GM18526 (cell line): Measurements from ENCODE around the gene GIGYF1.

Experiments used
- POLR2A ChIP-seq: IDR thresholded peaks from 3 replicates; pipeline ENCODE4 v1.6.1; 2011; ENCODE audit not compliant: insufficient read length; ENCODE audit errors: extremely low read depth

Gene GIGYF1

DNA sequence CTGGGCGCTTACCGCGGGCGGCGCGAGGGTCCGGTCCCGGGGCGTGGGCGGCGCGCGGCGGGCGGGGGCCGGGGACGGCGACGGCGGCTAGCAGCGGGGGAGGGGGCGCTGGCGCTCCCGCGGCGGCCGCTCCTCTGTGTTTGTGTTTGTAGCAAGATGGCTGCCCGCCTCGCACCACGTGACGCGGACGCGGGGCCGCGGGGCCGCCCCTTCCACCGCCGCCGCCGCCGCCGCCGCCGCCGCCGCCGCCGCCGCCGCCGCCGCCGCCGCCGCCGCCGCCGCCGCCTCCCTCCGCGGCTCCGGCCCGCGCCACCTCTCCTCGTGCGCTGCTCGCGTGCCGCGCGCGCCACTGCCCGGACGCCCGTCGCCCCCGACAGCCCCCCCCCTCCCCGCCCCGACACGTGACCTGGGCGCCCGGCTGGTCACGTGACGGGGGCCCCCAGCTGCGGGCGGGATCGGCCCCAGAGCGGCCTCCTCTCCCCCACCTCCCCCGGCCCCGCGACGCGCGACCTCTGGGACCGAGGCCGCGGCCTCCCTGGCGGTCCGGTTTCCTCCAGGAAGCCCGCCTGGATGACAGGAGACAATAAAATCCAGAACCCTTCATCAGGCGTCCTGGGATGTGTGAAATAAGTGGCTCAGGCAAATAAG, at the start of gene GIGYF1:
TSS of gene GIGYF1 (minus strand) at position 153 of the 648 bp plus-strand sequence. CDS start 6,012 bp downstream, outside the sequence.
- TF ChIP-seq POLR2A = peak; percentile 15

GRCh38 chr7:100739934-100740333, 45.9 kb upstream of the GIGYF1 start:
- no peak for TF ChIP-seq POLR2A

DNA sequence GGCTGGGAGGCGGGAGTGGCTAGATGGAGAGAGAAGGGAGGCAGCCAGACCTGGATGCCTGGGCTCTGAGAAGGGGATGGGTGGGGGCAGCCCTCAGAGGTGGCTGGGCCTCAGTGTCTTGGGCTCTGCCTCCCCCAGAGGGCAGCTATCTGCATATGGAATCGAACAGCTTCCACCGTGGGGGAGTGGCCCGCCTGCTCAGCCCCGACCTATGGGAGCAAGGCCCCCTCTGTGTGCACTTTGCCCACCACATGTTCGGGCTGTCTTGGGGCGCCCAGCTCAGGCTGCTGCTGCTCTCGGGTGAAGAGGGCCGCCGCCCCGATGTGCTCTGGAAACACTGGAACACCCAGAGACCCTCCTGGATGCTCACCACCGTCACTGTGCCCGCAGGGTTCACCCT, 42.6 kb upstream of the GIGYF1 start:
- no peak for TF ChIP-seq POLR2A

- no peak for TF ChIP-seq POLR2A
These were observed 41.7 kb upstream of the GIGYF1 start for GRCh38 chr7:100735730-100736129.

GRCh38 chr7:100731937-100732636, 38.0 kb upstream of the GIGYF1 start:
- no peak for TF ChIP-seq POLR2A

GRCh38 chr7:100730136-100730800, 36.2 kb upstream of the GIGYF1 start:
- no peak for TF ChIP-seq POLR2A

- no peak for TF ChIP-seq POLR2A
These were observed 34.1 kb upstream of the GIGYF1 start for GRCh38 chr7:100728196-100728595.

DNA sequence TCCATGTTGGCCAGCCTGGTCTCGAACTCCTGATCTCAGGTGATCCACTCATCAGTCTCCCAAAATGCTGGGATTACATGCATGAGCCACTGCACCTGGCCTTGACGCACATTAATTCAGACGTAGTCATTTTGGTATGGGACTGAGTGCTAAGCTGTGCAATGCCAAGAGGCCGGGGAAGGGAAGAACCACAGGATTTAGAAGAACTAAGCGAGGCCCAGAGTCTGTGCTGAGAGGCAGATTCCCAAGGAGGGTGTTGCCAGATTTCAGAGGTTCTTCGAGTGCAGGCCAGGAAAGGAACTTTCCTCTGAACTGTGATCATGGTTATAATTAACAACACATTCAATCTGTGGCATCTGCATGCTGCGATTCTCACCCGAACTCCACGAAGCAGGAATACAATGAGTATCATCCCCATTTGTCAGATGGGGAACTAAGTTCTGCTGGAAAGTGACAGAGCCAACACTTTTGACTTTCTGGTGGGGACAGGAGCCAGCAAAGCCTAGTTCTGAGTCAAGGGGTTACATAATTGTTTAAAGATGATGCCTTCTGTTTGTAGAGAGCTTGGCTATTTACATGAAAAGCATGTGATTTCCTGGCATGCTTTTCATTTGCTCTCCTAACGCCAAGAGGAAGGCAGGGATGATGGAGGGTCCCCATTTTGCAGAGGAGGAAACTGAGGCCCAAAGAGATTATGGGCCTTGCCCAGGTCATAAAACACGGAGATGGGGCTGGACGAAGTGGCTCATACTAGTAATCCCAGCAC, 33.1 kb upstream of the GIGYF1 start:
- no peak for TF ChIP-seq POLR2A

DNA sequence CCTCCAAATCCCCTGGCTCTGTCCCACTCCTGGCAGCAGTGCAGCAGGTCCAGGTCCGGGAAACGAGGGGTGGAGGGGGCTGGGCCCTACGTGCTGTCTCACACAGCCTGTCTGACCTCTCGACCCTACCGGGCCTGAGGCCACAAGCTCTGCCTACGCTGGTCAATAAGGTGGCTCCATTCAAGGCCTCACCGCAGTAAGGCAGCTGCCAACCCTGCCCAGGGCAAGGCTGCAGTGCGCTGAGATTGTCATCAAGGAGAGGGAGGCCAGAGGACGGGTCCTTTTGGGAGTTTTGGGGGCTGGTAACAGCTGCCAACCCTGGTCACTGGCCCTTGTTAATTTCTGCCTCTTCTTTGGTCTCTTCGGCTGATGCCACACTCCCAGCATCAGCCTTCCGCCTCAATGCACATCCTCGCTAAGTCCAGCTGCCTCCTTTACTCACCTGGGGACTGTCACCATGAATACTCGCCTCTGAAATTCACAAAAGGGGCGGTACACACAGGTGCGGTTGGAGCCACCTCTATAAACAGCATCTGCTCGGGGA, 29.8 kb upstream of the GIGYF1 start:
- TF ChIP-seq POLR2A = no peak

- no peak for TF ChIP-seq POLR2A
These were observed 28.6 kb upstream of the GIGYF1 start for GRCh38 chr7:100722480-100723212.

DNA sequence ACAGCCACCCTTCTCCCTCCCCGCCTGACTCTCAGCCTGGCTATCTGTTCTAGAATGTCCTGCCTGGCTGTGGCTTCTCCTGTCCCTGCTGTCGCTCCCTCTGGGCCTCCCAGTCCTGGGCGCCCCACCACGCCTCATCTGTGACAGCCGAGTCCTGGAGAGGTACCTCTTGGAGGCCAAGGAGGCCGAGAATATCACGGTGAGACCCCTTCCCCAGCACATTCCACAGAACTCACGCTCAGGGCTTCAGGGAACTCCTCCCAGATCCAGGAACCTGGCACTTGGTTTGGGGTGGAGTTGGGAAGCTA, 27.4 kb upstream of the GIGYF1 start:
- TF ChIP-seq POLR2A = no peak

DNA sequence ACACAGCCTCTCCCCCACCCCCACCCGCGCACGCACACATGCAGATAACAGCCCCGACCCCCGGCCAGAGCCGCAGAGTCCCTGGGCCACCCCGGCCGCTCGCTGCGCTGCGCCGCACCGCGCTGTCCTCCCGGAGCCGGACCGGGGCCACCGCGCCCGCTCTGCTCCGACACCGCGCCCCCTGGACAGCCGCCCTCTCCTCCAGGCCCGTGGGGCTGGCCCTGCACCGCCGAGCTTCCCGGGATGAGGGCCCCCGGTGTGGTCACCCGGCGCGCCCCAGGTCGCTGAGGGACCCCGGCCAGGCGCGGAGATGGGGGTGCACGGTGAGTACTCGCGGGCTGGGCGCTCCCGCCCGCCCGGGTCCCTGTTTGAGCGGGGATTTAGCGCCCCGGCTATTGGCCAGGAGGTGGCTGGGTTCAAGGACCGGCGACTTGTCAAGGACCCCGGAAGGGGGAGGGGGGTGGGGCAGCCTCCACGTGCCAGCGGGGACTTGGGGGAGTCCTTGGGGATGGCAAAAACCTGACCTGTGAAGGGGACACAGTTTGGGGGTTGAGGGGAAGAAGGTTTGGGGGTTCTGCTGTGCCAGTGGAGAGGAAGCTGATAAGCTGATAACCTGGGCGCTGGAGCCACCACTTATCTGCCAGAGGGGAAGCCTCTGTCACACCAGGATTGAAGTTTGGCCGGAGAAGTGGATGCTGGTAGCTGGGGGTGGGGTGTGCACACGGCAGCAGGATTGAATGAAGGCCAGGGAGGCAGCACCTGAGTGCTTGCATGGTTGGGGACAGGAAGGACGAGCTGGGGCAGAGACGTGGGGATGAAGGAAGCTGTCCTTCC, 26.8 kb upstream of the GIGYF1 start:
- TF ChIP-seq POLR2A = no peak

- no peak for TF ChIP-seq POLR2A
These were observed 26.2 kb upstream of the GIGYF1 start, which contains the start of gene EPO for GRCh38 chr7:100720279-100720670. Gene EPO (plus strand): TSS chr7:100720468. CDS start chr7:100720981, 513 bp downstream.
